Dermis microvascular lymphatic vessel endothelial cell (primary cell): Measurements from ENCODE around the gene CLCN1. TPM values are rescaled to one million over a fixed set of nuclear protein-coding genes. Genes with fewer than 3 reads are reported as not detected.

Experiments used
- DNase-seq, 2 donors: peaks; one replicate each; pipeline versions ENCODE4 v3.0.0 to v3.0.0-alpha.2; 2010; ENCODE audit warnings: low read depth in 2 of 2
- total RNA-seq: library from RNA; depleted of rRNA; stranded (reverse); fragments of >200 nt; gene quantifications from 2 replicates; pipeline ENCODE4 v1.2.1, GENCODE V29; 2014

Gene CLCN1
- total RNA-seq, 1 donor from 2014 or later = not detected

DNA sequence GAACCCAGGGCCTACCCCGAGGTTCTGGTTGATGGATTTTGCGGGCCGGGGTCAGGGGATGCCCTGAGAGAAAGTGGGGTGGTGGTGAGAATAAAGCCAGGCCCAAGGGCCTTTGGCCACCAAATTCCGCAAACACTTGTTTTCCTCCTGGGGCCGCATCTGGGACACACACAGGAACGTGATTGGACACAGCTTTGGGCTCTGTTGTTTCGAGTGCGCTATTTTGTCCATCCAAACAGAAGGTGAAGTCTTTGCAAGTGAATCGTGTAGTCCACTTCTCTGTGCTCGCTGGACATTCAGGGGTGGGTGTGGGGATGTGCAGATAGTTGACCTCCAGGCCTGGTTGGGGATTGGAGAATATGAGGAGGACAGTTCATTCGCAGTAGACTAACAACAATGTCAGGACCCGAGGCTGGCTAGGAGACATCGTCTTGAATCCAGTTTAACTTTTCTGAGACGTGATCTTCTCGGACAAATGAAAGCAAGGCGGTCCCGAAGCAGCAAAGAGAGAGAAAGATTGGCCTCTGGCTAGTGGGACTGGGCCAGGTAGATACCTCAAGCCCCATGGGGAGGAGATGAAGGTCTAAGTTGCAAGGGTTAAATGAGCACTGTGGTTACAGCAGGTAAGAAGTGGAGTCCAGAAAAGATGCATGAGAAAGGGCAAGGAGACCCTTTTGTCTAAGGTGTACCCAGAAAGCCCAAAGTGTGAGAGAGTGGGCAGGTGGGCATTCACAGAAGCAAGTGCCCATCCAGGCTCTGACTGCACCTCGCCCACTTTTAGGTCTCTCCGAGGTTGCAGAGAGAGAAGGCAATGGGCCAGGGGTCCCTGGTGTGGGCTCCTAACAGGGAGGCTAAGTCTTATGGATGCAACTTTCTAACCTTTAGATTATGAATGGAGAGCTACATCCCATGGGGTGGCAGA is 47.4 kb downstream of the CLCN1 start:
- no peak for DNase-seq

DNA sequence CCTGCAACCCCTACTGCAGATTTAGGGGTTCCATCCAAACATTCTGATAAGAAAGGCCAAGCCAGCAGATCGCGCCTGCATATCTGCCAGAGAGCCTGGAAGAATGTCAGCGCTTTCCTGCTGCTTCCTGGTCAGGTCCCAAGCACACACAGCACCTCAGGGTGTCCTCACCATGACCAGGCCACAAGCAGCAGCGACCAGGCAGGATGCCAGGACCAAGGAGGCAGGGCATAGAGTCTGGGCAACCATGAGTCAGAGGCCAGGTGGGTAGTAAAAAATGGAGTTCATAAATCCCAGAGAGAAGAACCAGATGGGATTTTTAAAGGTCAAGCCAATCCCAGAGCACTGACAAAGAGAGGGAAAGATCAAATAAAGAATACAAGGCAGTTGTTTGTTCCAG is 52.1 kb downstream of the CLCN1 start:
- DNase-seq = no peak

GRCh38 chr7:143368387-143368786 is 52.5 kb downstream of the CLCN1 start:
- no peak for DNase-seq

DNA sequence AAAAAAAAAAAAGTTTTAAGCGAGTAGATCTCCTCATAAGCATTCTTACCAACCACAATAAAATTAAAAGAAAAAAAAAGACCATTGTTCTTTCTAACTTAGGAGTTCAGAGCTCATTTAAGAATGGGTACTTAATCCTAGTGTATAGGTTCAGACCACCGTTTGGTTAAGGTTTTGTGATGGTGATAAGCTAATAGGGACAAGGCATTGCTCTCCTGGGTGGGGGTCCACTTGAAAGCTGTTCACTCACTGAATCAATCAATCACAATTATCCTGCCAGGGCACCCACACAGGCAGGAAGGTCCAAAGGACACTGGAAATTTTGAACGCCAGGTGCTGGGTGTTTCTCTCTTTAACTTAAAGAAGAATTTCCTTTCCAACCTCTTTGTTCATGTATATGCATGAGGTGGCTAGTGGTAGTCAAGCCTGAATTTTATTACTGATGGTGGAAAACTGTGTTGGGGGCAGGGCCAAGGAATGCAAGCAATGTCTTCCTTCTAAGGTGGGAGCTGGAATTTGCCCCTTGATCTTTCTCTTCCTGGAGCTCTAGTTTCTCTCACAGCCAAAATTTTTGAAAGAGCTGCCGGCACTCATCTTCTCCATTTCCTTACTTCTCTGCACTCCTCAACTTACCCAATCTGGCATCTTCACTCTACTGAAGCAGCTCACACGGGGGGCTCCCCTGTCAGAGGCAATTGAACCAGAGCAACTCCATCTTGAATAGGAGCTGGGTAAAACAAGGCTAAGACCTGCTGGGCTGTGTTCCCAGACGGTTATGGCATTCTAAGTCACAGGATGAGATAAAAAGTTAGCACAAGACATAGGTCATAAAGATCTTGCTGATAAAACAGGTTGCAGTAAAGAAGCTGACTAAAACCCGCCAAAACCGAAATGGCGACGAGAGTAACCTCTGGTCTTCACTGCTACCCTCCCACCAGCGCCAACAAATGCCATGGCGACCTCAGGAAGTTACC is 54.1 kb downstream of the CLCN1 start:
- DNase-seq = no peak

DNA sequence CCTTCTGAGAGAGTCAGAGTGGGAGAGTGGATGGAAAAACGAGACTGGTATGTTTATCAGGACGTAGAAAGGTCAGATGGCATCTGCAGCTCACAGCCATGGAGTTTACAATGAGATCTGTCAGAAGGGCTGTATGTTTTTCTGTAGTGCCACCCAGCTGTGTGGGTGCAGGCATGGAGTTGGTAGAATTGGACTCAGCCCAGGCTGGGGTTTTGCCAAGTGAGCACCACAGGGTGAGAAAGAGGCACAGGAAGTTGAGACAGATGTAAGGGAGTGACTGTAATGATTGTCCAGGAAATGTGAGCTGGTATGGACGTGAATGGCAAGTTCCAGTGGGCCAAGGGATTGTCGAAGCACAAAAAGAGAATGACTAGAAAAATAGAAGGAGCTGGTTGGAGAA is 56.2 kb downstream of the CLCN1 start:
- peak in 1 of 2 donors; percentile 65 for DNase-seq

- no peak for DNase-seq
Observed at GRCh38 chr7:143373255-143373794, 57.4 kb downstream of the CLCN1 start.

GRCh38 chr7:143374561-143374960 is 58.6 kb downstream of the CLCN1 start:
- DNase-seq = no peak

DNA sequence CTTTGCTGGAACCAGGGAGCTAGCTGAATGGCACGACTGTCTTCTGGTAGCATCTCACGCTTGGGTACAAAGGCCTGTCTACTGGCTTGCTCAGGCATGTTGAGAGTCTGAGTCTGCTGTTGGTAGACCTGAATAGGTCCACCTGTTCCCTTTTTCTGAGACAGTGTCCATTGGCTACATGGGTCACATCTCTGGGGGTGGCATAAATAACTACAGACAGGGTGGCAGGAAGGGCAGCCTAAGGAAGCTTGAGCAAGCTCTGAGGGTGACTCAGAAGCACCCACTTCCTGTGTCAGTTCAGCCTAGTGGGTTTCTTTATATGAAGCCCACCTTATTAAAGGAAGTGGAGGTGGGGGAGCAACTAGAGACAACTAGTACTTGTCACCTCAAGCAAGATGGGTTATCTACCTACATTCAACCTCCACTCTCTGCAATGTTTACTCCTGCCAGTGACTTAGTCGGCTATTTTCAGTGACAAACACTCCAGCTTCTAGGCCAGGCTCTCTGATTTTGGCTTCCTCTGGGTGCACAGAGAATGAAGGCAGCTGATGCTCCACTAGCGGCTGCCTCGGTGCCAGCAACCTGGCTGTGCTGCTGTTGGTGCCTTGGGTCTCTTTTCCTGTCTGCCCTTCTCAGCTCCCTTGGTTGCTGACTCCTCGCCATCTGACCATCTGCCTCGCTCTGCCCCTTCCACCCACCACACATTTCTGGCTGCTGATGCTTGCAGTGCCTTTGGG is 59.6 kb downstream of the CLCN1 start:
- DNase-seq = no peak

DNA sequence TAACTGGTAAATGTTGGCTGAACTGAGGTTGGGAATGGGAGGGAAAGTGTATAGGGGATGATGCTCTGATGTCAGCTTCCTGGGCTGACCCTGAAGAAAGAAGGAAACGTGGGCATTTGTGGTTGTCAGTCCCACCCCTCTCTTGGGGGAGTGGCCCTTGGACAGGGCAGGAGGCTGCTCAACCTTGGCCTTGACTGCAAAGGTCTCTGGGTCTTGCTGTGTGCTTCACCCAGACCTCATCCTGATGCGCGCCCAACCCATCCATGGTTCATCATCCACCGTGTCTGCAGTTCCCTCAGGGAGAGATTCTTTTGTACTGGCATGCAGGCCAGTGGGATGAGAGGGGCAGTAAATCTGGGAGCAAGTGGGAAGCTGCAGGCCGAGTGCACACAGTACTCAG is 60.5 kb downstream of the CLCN1 start:
- DNase-seq = no peak

- DNase-seq = no peak
Observed at GRCh38 chr7:143379611-143380259, 63.8 kb downstream of the CLCN1 start.

DNA sequence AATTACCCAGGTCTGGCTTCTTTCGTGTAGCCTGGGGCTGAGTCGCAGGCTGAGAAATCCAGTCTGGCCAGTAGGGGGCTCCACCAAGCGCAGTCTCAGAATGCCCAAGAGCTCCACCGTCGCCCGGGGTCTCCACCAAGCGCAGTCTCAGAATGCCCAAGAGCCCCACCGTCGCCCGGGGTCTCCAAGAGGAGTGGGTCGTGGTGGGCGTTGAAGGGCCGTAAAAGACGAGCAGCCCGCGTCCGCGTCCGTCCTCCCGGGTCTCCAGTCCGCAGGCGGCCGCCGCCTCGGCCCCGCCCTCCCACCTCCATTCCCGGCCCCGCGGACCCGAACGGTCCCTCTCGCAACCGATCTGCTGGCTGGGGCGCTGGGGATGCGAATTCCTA is 64.3 kb downstream of the CLCN1 start:
- peak; percentile 48 to 87 for DNase-seq

DNA sequence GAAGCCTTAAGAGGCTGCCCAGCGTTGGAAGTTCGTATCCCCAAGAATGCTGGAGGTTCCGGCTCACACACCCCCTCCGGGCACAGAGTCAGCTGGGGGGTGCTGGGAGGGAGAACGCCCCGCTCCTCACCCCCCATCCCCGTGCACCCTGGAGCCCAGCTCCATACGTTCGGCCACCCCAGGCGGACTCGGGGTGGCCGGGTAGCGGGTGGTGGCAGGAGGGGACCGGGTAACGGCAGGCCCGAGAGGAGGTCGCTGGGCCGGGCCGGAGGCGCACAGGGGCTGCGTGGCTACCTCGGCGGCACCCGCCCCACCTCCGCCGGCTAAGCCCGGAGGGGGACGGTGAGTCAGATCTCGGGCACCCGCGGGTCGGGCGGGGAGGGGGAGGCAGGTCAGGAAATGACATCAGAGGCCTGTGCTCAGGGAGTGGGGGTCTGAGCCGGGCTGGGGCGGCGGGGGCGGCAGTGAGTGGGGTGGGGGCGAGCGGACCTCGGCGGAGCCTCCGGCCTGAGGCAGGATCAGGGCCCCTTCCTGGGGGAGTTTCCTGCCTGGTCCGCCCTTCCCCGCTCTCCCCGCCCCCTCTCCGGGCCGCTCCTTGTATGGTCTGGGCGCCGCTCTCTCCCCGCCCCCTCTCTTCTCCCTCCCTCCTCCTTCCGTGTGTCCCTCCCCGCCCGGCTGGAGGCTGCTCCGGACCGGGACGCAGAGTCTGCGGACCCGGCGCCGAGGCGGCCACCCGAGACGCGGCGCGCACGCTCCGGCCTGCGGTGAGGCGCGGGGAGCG is 64.9 kb downstream of the CLCN1 start, which contains the start of gene ZYX:
Gene ZYX, plus strand, starts transcription at position 700 of the 781 bp plus-strand sequence. CDS start 227 bp downstream, outside the sequence.
- DNase-seq = peak; percentile 82 to 97

DNA sequence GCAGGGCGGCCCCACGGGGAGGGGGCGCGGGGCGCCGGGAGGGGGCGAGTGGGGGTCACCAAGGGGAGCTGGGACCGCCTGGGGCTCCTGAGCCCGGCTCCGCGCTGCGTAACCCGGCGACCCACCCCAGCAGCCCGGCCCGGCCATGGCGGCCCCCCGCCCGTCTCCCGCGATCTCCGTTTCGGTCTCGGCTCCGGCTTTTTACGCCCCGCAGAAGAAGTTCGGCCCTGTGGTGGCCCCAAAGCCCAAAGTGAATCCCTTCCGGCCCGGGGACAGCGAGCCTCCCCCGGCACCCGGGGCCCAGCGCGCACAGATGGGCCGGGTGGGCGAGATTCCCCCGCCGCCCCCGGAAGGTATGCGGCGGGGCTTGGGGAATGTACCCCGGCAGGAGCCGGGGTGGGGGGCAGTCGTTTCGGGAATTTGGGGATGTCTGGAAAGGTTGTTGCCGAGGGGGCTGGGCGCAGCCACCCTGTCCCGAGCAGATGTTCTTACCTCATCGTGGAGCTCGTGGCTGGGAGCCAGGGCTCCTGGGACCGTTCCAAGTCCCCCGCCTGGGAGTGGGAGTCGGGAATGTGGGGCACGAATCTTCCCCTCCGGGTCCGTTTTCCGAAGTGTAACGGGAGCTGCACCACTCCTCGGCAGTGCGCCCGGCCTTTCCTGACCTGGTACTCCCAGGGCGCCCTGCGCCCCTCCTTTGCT is 65.7 kb downstream of the CLCN1 start:
- peak; percentile 48 to 73 for DNase-seq

GRCh38 chr7:143382126-143382790 is 66.3 kb downstream of the CLCN1 start:
- no peak for DNase-seq

- DNase-seq = no peak
Observed at GRCh38 chr7:143382791-143383641, 67.1 kb downstream of the CLCN1 start.

- no peak for DNase-seq
Observed at GRCh38 chr7:143383642-143383957, 67.7 kb downstream of the CLCN1 start.

- no peak for DNase-seq
Observed at GRCh38 chr7:143384148-143384547, 68.2 kb downstream of the CLCN1 start.
